Activated B cell treated with CpG ODN at 0.5 μM for 24 hours (primary cell): ENCODE results near the gene BNC2. TPM values are rescaled to one million over a fixed set of nuclear protein-coding genes. Genes with fewer than 3 reads are reported as not detected.

Source experiments
- ATAC-seq: fragments of 200-7000 bp; cut with Tn5 transposase; one replicate; pipeline ENCODE4 v1.10.0; 2021; ENCODE audit warnings: low read depth, mild to moderate bottlenecking, moderate library complexity
- CTCF ChIA-PET: fragments of 350-600 bp; sonication (Branson Sonifier 250); formaldehyde crosslinking; loops from one replicate; lab custom pipeline; 2021; ENCODE audit warnings: antibody characterized with exemption; lab: Charles Lee
- POLR2A ChIA-PET: fragments of 350-600 bp; sonication (Branson Sonifier 250); formaldehyde crosslinking; loops from one replicate; lab custom pipeline; 2021; ENCODE audit warnings: antibody characterized with exemption; lab: Charles Lee
- DNase-seq: peaks from one replicate; pipeline ENCODE4 v3.0.0; 2022
- H3K27ac Mint-ChIP-seq: one replicate; pipeline ENCODE4 v1.8.0; 2020; ENCODE audit warnings: mixed read lengths
- H3K27me3 Mint-ChIP-seq: one replicate; pipeline ENCODE4 v1.8.0; 2021; ENCODE audit warnings: mixed read lengths
- H3K36me3 Mint-ChIP-seq: one replicate; pipeline ENCODE4 v1.8.0; 2021; ENCODE audit warnings: low read depth, mixed read lengths
- H3K4me1 Mint-ChIP-seq: one replicate; pipeline ENCODE4 v1.8.0; 2021; ENCODE audit warnings: mixed read lengths
- H3K4me3 Mint-ChIP-seq: one replicate; pipeline ENCODE4 v1.8.0; 2020; ENCODE audit warnings: mild to moderate bottlenecking, mixed read lengths
- H3K9me3 Mint-ChIP-seq: one replicate; pipeline ENCODE4 v1.8.0; 2020; ENCODE audit warnings: mixed read lengths
- CTCF ChIP-seq: fragments of 200-600 bp; IDR thresholded peaks from one replicate; pipeline ENCODE4 v1.8.0; 2022; ENCODE audit warnings: antibody characterized with exemption, mild to moderate bottlenecking
- intact Hi-C: fragments of 100-400 bp; cut with micrococcal nuclease; formaldehyde crosslinking; loops from one replicate; pipeline ENCODE4 v1.15.1; 2024
- total RNA-seq: library from RNA; stranded (reverse); gene quantifications from 2 replicates; pipeline ENCODE4 v1.2.3, GENCODE V29; 2022

BNC2 gene
- total RNA-seq, 1 donor from 2014 or later: not detected

GRCh38 chr9:16458696-16459420 lies 411.6 kb downstream of the BNC2 start:
- no peak for TF ChIP-seq CTCF
- Mint-ChIP-seq H3K9me3 (no peaks in the 10 kb centered on the region), H3K4me3 (no peak overlapping the region), H3K36me3 (no peaks in the 10 kb centered on the region), H3K27ac (no peak overlapping the region), H3K4me1 (no peaks in the 10 kb centered on the region), H3K27me3 (no peaks in the 10 kb centered on the region)
- ChIA-PET CTCF (no interaction called here), POLR2A (no interaction called here)
- DNase-seq (no peak), ATAC-seq (no peak)
- intact Hi-C loops: no loop called here

- no peaks in the 10 kb centered on the region for H3K27me3 Mint-ChIP-seq
- no peaks in the 10 kb centered on the region for H3K36me3 Mint-ChIP-seq
- no peak overlapping the region for H3K27ac Mint-ChIP-seq
- no peaks in the 10 kb centered on the region for H3K9me3 Mint-ChIP-seq
- DNase-seq: no peak
- H3K4me3 Mint-ChIP-seq: no peak overlapping the region
- no peak for TF ChIP-seq CTCF
- no peak for ATAC-seq
- intact Hi-C loops: no loop called here
- ChIA-PET POLR2A (no interaction called here), CTCF (no interaction called here)
- no peaks in the 10 kb centered on the region for H3K4me1 Mint-ChIP-seq
These were observed 414.6 kb downstream of the BNC2 start for GRCh38 chr9:16455842-16456241.

GRCh38 chr9:16453390-16453789 lies 417.1 kb downstream of the BNC2 start:
- DNase-seq (no peak), ATAC-seq (no peak)
- POLR2A ChIA-PET: no interaction called here
- no peak overlapping the region for H3K27ac Mint-ChIP-seq
- no peaks in the 10 kb centered on the region for H3K4me1 Mint-ChIP-seq
- H3K27me3 Mint-ChIP-seq: no peaks in the 10 kb centered on the region
- no peak overlapping the region for H3K4me3 Mint-ChIP-seq
- H3K36me3 Mint-ChIP-seq: no peaks in the 10 kb centered on the region
- no peaks in the 10 kb centered on the region for H3K9me3 Mint-ChIP-seq
- intact Hi-C loops: no loop called here
- CTCF ChIA-PET: no interaction called here
- no peak for TF ChIP-seq CTCF

GRCh38 chr9:16450578-16450977 lies 419.9 kb downstream of the BNC2 start:
- Mint-ChIP-seq H3K4me3 (no peak overlapping the region), H3K36me3 (no peaks in the 10 kb centered on the region), H3K27ac (no peak overlapping the region), H3K9me3 (no peaks in the 10 kb centered on the region), H3K4me1 (no peaks in the 10 kb centered on the region), H3K27me3 (no peaks in the 10 kb centered on the region)
- POLR2A ChIA-PET: no interaction called here
- TF ChIP-seq CTCF: no peak
- intact Hi-C loops: no loop called here
- no peak for ATAC-seq
- CTCF ChIA-PET: no interaction called here
- DNase-seq: no peak

GRCh38 chr9:16450043-16450442 lies 420.4 kb downstream of the BNC2 start:
- Mint-ChIP-seq H3K36me3 (no peaks in the 10 kb centered on the region), H3K4me1 (no peaks in the 10 kb centered on the region), H3K27me3 (no peaks in the 10 kb centered on the region), H3K4me3 (no peak overlapping the region), H3K9me3 (no peaks in the 10 kb centered on the region), H3K27ac (no peak overlapping the region)
- DNase-seq (no peak), ATAC-seq (no peak)
- TF ChIP-seq CTCF: no peak
- CTCF ChIA-PET: no interaction called here
- intact Hi-C loops: no loop called here
- POLR2A ChIA-PET: no interaction called here
